SHP77 (cell line): ENCODE data around the gene ZNF784.

Experiments used
- DNase-seq, 2 experiments: peaks; one replicate each; lab custom pipeline; 2025; lab: John Stamatoyannopoulos, UW

ZNF784 gene

GRCh38 chr19:55624109-55625003 is at the start of gene ZNF784:
Gene ZNF784 (minus strand): TSS chr19:55624566. CDS start chr19:55624561, 5 bp downstream.
- peak; percentile 82 to 91 for DNase-seq

- no peak for DNase-seq
Observed at GRCh38 chr19:55673889-55674288, 49.5 kb upstream of the ZNF784 start.

GRCh38 chr19:55673465-55673864 is 49.1 kb upstream of the ZNF784 start:
- DNase-seq, result no peak

- no peak for DNase-seq
Observed at GRCh38 chr19:55672418-55672817, 48.1 kb upstream of the ZNF784 start.

- DNase-seq, result no peak
Observed at GRCh38 chr19:55671054-55671378, 46.6 kb upstream of the ZNF784 start.

GRCh38 chr19:55670280-55671053 is 46.1 kb upstream of the ZNF784 start:
- DNase-seq, result no peak

GRCh38 chr19:55669418-55670279 is 45.3 kb upstream of the ZNF784 start:
- DNase-seq, result no peak

GRCh38 chr19:55668603-55669348 is 44.4 kb upstream of the ZNF784 start:
- DNase-seq, result no peak

GRCh38 chr19:55667958-55668357 is 43.6 kb upstream of the ZNF784 start:
- no peak for DNase-seq

- no peak for DNase-seq
Observed at GRCh38 chr19:55667511-55667910, 43.1 kb upstream of the ZNF784 start.

GRCh38 chr19:55667006-55667381 is 42.6 kb upstream of the ZNF784 start:
- DNase-seq, result no peak

GRCh38 chr19:55666343-55667005 is 42.1 kb upstream of the ZNF784 start:
- DNase-seq, result no peak

- DNase-seq, result no peak
Observed at GRCh38 chr19:55663846-55664536, 39.6 kb upstream of the ZNF784 start.

GRCh38 chr19:55661826-55662225 is 37.5 kb upstream of the ZNF784 start:
- no peak for DNase-seq

GRCh38 chr19:55660991-55661390 is 36.6 kb upstream of the ZNF784 start:
- no peak for DNase-seq

GRCh38 chr19:55660404-55660803 is 36.0 kb upstream of the ZNF784 start:
- no peak for DNase-seq

- DNase-seq, result no peak
Observed at GRCh38 chr19:55659822-55660221, 35.5 kb upstream of the ZNF784 start.

- DNase-seq, result no peak
Observed at GRCh38 chr19:55658846-55659459, 34.6 kb upstream of the ZNF784 start.

- no peak for DNase-seq
Observed at GRCh38 chr19:55656988-55657747, 32.8 kb upstream of the ZNF784 start.
